ENCODE measurements around the gene MYO1D.
"Not testable (repeated sequence)": the region's sequence is repeated elsewhere in the genome, so short reads cannot be mapped to it uniquely, and the experiment has no call there.

The MYO1D gene

DNA sequence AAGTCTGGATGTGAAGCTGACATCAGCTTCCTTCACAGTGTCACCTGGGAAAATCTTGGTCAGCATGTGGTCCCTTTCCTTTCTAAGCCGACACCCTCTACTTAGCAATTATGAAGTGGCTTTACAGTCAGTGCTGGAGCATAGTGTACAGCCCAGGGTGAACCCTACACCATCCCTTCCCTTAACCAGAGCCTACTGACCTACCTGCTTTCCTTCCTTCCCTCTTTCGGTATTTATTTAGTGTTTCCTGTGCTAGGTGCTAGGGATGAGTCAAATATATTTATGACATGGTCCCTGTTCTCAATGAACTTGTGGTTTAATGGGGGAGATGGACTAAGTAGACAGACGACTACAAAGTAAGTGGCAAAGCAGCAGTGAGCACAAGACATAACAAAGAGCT is 312.6 kb downstream of the MYO1D start:
- DNase-seq = no peak

DNA sequence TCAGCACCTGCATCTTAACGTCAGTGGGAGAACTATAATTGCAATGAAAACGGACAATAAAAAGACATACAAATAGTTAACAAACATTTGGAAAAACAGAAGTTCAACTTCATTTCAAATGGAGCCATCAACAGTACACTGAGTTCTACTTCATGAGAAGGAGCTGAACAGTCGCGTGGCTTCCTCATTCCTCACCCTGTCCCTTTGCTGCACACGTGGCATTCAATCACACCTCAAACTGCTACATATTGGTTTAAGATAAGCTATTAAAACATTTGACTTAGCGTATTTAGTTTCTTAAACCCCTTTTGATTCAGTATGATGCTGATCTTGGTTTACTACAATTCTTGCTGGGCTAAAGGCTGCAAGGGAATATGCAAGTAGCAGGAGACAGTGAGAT is 313.3 kb downstream of the MYO1D start:
- DNase-seq = no peak

DNA sequence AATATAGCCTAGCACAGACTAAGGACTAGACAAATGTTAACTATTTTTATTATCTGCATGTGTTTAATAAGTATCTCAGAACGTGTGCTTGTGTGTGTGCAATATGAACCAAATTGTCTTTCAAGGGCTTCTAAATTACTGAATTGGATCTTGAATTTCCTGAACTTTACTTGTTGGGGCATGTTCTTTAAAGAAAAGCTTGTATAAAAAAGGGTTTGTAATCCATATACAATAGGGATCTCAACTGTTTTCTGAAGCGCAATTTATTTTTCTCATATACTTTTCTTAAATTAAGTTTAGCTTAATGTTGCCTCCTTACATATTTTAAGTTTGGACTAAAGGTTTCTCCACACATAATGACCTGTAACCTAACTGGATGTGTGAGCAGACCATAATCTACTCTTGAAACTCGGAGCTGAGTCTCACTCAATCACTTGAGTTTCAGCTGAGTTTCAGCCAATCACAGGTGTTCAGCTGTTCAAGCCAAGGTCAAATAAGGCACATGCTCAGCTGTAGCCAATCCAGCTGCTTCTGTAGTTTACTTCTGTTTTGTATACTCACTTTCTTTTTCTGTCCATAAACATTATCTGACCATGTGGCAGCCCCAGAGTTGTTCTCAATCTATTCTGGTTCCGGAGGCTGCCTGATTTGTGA is 317.8 kb downstream of the MYO1D start:
- no peak for DNase-seq

DNA sequence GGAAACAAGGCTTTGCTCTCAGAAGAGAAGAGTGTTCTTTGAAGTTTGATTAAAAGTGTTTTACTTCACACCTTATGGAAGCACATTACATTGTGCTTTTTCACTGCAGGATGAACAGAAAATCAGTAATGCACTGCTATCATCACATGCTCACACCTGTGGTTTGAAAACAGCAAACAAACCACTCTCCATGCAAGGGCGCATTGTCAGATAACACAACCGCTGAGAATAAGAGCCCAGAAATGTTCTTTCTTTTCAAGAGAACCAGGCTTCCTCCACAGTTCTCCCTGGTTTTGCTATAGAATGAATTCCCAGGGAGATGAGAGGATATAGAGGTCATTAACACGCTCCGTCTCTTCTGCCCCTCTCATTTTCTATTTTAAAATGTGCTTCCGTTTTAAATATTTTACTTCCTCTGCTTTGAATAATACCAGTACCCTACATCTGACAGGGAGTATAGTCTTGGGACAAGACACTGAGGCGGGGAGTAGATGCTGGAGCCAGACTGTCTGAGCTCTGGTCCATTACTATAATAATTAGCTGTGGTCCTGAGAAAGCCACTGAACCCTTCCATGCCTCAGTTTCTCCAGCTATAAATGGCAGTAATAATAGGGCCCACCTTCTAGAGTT is 318.5 kb downstream of the MYO1D start:
- DNase-seq = no peak

DNA sequence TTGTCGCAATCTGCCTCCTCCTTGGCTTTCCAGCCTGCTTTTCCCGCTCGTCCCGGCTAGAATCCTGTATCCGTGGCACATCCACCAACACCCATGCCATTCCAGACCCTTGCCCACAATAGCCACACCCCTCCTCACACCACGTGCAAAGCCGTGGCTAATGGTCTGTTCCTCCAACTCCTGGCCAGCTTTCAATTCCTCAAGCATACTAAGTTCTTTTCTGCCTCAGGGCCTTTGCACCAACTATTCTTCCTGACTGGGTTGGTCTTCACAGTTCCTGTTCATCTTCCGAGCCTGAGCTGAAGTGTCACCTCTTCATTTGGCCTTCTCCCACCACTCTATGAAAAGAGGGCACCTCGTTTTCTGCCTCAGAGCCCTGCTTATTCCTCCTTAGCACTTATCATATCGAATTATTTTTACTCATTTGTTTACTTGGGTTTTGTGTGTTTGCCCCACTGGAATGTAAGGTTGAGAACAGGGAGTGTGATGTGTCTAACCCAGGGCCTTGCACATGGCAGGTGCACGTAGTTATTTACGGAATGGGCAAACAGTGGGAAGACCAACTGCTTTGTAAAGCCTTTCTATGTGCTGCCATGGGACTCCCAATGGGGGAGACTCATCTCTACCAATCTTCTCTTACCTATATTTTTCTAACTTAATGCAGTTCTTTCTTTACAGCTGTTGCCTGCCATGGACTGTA is 321.2 kb downstream of the MYO1D start:
- no peak for DNase-seq

DNA sequence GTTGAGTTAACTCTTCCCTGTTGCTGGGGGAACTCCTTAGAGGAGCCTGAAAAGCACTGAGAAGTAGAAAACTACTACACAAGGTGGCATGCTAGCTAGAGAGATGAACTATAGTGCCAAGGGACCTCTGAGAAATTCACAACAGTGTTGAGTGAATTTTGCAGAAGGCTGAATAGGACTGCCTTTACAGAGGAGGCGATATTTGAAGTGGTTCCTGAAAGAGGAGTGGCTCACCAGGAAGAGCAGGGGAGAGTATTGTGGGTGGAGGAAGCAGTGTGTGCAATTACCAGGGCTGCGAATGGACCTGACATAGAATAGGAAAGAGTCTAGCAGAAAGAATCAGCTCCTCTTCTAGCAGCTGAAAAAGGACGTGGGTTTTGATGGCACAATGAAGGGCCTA is 323.8 kb downstream of the MYO1D start:
- DNase-seq = peak; percentile 7 to 19

DNA sequence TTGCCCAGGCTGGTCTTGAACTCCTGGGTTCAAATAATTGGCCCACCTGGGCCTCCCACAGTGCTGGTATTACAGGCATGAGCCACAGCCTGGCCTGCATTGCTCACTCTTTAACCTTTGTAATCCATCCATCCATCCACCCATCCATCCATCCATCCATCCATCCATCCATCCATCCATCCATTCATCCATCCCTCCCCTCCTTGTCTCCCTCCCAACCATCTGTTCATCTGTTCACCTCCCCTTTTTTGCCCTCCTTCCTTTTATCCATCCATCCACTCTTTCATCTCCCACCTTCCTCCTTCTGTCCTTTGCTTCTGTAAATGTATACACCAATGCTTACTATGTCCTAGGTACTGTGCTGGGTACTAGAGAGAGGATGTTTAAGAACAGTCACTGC is 324.6 kb downstream of the MYO1D start:
- DNase-seq = no peak

DNA sequence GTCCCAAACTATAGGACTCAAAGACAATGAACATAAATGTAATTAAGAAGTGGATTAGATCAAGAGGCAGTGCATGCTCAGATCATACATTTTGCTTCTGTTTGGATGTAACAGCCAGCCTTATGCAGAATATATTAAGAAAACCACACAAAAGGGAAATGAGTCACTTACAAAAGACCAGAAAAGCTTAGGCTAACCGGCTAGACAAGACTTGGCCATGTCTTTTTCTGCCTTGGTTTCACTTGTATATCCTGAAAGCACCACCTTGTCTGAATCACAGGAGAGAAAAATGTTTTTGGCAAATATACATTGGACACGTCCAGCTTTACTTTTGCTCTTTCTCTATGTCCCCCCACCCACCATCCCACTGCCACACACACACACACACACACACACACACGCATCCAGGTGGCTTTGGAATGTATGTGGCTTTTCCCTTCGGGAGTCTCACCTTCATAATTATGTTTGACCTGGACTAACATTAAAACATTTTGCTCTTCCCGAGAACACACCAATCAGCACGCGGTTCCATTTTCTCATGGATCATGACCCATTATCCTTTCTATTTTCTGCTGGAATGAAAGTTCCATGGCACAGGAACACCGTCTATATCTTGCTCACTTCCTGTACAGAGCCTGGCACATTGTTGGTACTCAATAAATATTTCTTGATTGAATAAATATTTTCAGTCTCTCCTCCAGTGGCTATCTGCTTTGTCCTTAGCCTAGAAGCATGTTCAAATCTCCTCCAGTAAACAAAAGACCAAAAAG is 325.6 kb downstream of the MYO1D start:
- peak in 1 of 2 donors; percentile 23 for DNase-seq

DNA sequence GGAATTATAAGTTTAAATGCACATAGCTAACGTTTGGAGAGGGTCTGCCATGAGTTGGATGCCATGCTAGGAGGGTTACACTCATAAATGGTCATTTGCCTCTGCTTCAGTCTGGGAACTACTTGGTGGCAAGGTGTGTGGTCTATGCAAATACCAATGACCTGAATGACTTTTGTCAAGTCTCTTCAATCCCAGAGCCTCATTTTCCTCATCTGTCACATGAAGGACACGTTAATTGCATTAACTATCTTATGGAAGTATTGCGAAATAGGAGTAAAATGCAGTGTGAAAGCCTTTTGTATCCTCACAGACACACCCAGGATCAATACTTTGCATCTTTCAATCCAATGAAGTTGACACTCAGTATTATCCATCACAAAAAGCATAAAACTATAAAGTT is 327.4 kb downstream of the MYO1D start:
- no peak for DNase-seq

DNA sequence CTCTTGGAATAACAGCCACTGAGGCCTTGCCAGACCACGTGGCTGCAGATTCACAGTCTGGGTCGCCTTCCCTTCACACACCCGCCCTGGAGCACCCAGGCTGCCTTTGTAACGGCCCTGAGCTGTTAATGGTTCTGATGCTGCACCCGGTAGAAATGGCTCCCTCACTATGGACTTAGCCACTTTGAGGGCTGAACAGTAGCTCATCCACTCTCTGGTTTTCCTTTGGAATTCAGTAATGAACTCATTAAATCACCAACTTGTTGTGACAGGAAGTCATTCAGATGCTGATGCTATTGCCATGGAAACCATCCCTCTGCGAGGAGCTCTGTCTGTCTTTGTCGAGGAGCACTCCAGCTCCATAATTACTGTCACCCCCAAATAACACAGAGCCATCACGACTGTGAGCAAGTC is 330.9 kb downstream of the MYO1D start:
- DNase-seq = no peak

DNA sequence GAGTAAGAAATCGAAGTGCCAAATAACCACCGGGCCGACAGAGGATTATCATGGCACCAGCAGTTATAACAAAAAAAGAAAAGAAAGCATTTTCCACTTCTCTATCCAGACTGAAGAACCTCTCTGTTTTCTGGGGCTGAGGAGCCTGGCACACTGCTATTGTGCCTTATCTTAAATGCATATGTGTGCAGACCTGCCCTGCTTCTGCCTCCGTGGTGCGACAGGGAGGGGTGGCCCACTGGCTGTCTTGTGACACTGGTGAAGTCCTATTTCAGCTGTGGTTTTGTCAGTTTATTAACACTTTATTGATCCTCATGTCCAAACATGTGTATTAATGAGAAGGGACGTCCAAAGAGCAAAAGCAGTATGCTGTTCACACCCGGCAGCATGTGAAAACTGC is 334.7 kb downstream of the MYO1D start:
- no peak for DNase-seq

DNA sequence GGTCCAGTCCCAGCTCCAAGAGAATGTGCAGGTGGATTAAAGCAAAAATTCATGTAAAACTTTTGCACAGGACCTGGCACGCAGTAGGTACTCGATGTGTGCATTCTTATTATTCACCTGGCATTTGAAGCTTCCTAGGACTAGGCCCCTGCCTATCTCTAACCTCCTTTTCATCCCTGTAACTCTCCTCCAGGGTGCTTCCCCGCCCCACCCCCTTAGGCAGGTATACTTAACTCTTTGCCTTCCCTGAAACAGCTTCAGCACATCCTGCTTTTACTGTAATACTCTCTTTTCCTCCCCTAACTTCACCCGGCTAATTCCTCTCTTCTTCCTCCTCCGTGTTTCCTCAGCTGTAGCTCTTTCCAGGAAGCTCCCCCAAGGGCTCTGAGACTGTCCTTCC is 335.3 kb downstream of the MYO1D start:
- DNase-seq = no peak

DNA sequence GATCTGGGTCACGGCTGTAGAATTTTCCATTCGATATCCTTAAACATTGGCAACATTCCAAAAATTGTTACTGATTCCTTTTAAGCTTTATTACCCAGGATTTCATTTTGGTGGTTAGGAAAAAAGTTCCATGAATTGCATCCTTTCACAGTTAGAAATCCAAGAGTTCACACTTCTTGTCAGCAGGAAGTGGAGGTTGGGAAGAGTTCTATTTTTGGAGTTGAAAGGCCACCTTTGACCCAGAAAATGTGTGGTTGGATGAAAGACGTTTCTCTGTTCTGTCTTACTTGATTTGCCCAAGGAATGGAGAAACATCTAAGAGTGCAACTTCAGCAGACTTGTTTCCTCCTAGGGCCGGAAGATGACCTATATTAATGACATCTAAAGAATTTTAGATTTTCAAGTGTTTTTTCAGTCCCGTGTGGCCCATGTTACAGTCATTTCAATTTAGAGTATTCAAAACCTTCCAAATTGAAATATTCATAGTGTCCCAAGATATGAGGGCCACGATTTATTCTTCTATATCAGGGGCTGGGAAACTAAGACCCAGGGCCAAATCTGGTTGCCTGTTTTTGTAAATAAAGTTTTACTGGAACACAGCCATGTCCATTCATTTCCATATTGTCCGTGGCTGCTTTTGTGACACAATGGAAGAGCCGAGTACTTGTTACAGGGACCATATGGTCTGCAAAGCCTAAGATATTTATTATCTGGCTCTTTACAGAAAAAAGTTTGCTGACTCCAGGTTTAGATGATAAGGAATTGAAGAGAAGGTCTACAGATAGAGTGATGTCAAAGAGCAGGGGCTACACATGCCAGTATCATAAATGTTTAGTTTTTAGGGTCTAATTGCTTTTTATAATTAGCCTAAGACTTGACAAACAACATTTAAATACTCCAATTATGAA is 339.9 kb downstream of the MYO1D start:
- DNase-seq = no peak

DNA sequence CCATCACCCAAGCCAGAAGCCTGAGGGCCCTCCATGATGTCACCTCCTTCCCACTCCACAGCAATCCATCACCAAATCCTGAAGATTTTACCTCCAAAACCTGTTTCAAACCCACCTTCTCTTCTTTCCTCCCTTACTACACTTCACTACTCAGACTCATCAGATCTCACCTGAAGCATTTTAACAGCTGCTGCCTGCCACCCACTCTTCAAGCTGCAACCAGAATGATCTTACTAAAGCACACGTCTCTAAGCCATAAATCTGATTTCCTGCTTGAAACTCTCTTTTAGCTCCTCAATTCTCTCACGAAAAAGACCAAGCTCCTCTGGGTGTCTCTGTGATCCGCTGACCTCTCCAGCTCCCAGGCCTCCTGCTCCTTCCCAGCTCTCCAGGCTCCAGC is 343.6 kb downstream of the MYO1D start:
- no peak for DNase-seq

DNA sequence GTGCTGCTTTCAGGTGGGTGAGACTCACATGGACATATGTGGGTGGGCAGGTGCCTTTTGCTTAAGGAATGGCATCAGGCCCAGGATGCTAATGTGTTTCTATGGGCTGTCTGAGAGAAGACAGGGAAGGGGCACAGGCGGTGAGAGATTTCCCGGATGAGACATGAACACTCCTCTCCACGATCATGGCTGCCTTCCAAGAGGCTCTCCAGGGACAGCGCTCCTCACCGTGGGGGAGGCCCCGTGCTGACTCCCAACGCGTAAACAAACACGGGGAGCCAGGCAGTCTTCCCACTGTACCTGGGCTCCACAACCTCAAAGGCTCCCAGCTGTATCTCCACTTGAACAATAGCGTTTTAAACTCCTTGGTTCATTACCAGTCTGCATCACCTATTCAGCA is 347.3 kb downstream of the MYO1D start:
- DNase-seq = no peak

DNA sequence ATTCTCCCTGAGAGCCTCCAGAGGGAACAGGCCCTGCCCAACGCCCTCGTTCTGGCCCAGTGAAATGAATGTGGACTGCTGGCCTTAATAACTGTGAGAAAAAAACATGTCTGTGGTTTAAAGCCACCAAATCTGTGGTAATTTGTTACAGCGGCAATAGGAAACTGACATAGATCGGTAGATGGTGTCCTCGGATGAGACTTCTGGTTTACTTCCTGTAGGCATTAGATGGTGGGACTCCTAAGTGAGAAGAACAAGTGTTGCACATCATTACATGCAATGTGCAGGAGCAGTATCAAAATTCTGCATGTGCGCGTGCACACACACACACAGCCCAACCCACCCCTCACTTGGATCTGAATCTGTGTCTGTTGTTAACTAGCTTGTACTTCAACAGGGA is 348.1 kb downstream of the MYO1D start:
- DNase-seq = peak in 1 of 2 donors; percentile 35

DNA sequence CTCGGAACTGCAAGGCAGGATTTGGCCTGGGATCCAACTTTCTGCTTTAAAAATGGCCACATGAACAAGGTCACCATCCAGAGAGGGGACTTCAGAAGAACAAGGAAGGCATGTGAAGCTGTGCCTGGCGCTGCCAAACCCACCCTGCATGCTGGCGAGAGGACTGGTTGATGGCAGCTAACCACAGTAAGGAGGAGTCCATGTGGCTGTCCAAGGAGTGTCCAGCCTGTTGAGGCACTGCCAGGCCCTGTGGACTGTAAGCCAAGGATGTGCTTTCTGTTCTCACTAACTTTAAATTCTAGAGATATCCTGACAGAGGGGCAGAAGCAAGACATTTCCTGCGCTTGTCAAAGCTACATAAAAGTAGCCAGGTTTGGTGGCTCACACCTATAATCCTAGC is 349.8 kb downstream of the MYO1D start:
- no peak for DNase-seq

DNA sequence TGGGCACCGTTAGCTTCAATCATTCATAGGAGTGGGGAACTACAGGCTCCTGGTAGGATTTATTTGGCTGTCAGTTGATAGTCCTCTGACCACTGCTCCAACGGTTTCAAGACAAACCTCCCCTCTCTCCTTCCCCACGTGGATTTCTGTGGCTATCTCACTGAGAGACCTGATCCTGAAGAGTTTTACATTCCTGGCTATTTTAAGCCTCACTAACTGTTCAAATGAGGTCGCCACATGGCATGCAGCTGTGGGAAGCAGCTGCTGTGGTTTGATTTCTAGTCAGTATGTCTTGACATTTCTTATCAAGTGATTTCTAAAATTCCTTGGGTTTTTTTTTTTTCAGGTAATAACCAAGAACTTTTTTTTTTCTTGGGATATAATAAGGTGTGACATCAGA is 351.8 kb downstream of the MYO1D start:
- DNase-seq = no peak

DNA sequence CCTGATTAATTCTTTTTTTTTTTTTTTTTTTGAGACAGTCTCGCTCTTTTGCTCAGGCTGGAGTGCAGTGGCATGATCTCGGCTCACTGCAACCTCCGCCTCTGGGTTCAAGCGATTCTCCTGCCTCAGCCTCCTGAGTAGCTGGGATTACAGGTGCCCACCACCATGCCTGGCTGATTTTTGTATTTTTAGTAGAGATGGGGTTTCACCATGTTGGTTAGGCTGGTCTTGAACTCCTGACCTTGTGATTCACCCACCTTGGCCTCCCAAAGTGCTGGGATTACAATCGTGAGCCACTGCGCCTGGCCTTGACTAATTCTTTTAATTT is 352.4 kb downstream of the MYO1D start:
- not testable (repeated sequence) for DNase-seq

DNA sequence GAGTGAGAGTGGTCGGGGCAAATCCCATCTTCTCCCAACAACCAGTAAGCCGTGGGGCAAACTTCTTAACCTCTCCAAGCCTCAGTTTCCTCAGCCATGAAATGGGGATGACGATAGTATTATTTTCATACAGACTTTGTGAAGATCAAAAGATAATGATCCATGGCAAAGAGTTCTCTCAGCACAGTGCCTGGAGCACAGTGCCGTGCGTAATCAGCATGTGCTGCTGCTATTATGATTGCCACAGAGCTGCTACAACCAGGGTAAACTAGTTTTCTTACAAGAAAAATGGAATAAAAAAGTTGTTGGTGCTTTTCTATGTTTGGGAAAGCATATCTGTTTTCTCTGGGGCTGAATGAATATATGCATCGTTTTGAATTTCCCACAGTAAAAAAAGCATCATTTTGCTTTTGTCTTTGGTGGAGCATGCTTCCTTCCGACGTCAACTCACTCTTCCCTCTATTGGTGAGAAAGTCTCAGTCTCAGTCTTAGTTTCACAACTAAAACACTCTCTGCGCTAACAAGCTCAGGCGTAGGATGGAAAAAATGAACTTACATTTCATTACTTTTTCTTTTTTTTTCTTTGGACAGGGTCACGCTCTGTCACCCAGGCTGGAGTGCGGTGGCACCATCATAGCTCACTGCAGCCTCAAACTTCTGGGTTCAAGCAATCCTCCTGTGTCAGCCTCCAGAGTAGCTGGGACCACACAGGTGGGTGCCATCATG is 352.9 kb downstream of the MYO1D start:
- DNase-seq = peak in 1 of 2 donors; percentile 47

DNA sequence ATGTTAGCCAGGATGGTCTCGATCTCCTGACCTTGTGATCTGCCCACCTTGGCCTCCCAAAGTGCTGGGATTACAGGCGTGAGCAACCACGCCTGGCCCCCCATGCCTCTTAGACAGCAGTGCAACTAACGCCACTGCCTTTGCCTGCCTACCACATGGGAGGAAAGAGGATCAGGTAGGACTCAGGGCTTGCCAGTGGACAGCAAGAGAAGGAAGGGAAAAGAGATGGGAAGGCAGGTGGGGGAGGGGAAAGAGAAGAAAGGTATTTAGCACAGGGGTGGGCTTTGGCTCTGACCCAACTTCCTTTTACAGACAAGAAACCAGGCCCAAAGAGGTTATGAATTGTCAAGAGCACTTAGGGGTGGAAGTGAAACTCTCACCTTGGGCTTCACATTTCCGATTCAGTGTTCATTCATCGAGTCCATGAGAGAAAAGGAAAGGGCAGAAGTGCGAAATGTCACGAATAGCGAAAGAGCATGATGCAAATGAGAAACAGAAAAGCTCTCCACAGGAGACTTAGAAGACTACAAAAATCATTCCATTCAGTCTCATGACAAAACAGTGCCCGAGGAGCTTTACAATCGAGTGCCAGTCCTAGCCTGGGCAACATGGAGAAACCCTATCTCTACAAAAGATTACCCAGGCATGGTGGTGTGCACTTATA is 353.8 kb downstream of the MYO1D start:
- DNase-seq = peak; percentile 13 to 65

All from CD4-positive, alpha-beta T cell treated with Interferon alpha-2 for 1 hour (primary cell).